GM21390 (cell line): Measurements from ENCODE around the gene CIC.

Experiments used
- ATAC-seq: cut with Tn5 transposase; IDR thresholded peaks from one replicate; pipeline ENCODE4 v1.9.1; 2021; ENCODE audit not compliant: unreplicated experiment

Gene CIC

GRCh38 chr19:42286349-42287016, 17.4 kb downstream of the CIC start:
- ATAC-seq, result no peak

GRCh38 chr19:42287017-42287826, 18.2 kb downstream of the CIC start:
- ATAC-seq, result no peak

GRCh38 chr19:42287827-42288107, 18.7 kb downstream of the CIC start:
- ATAC-seq, result no peak

- ATAC-seq, result no peak
Observed at GRCh38 chr19:42288387-42288786, 19.3 kb downstream of the CIC start.

- no peak for ATAC-seq
Observed at GRCh38 chr19:42288881-42289555, 20.0 kb downstream of the CIC start.

- ATAC-seq, result no peak
Observed at GRCh38 chr19:42289556-42290041, 20.5 kb downstream of the CIC start.

- no peak for ATAC-seq
Observed at GRCh38 chr19:42290136-42290522, 21.1 kb downstream of the CIC start.

- no peak for ATAC-seq
Observed at GRCh38 chr19:42290523-42291434, 21.7 kb downstream of the CIC start.

- no peak for ATAC-seq
Observed at GRCh38 chr19:42291435-42291810, 22.4 kb downstream of the CIC start.

GRCh38 chr19:42292042-42292960, 23.2 kb downstream of the CIC start:
- ATAC-seq, result no peak

- ATAC-seq, result no peak
Observed at GRCh38 chr19:42292963-42293362, 23.9 kb downstream of the CIC start.

- ATAC-seq, result no peak
Observed at GRCh38 chr19:42293540-42293939, 24.5 kb downstream of the CIC start.

GRCh38 chr19:42293948-42294347, 24.9 kb downstream of the CIC start:
- no peak for ATAC-seq

- no peak for ATAC-seq
Observed at GRCh38 chr19:42294471-42295137, 25.6 kb downstream of the CIC start.

GRCh38 chr19:42295342-42295741, 26.3 kb downstream of the CIC start:
- ATAC-seq, result no peak

- ATAC-seq, result no peak
Observed at GRCh38 chr19:42295831-42296525, 26.9 kb downstream of the CIC start.

- no peak for ATAC-seq
Observed at GRCh38 chr19:42297039-42297438, 28.0 kb downstream of the CIC start.

- no peak for ATAC-seq
Observed at GRCh38 chr19:42301646-42302203, 32.7 kb downstream of the CIC start, which contains the start of gene PRR19. Gene PRR19, plus strand, starts transcription at chr19:42302132. Its CDS starts 7,453 bp downstream, at chr19:42309585.
